HG03108 (cell line): Measurements from ENCODE around the gene PCDHA7.
"Not testable (repeated sequence)": the region's sequence is repeated elsewhere in the genome, so short reads cannot be mapped to it uniquely, and the experiment has no call there.

Experiments used
- ATAC-seq: cut with Tn5 transposase; IDR thresholded peaks from one replicate; pipeline ENCODE4 v1.9.1; 2021; ENCODE audit warnings: moderate library complexity; ENCODE audit not compliant: unreplicated experiment

PCDHA7 gene

GRCh38 chr5:140833993-140834392 is at the start of gene PCDHA7:
Gene PCDHA7, plus strand, starts transcription at chr5:140834269. Its CDS starts 115 bp downstream, at chr5:140834384.
- no peak for ATAC-seq

- ATAC-seq, result no peak
These were observed 48.0 kb upstream of the PCDHA7 start, which contains the start of gene PCDHA1 for GRCh38 chr5:140785905-140786686. Gene PCDHA1, plus strand, starts transcription at chr5:140786140.

GRCh38 chr5:140787422-140787821 is 46.6 kb upstream of the PCDHA7 start:
- ATAC-seq, result not testable (repeated sequence)

- ATAC-seq, result not testable (repeated sequence)
These were observed 46.1 kb upstream of the PCDHA7 start for GRCh38 chr5:140787849-140788504.

GRCh38 chr5:140791089-140791488 is 43.0 kb upstream of the PCDHA7 start:
- ATAC-seq, result no peak

GRCh38 chr5:140794595-140795258 is 39.3 kb upstream of the PCDHA7 start, which contains the start of gene PCDHA2:
Gene PCDHA2, plus strand, starts transcription at chr5:140794852.
- no peak for ATAC-seq

GRCh38 chr5:140795259-140795641 is 38.8 kb upstream of the PCDHA7 start:
- no peak for ATAC-seq

- not testable (repeated sequence) for ATAC-seq
These were observed 37.9 kb upstream of the PCDHA7 start for GRCh38 chr5:140796072-140796717.

- ATAC-seq, result no peak
These were observed 37.4 kb upstream of the PCDHA7 start for GRCh38 chr5:140796718-140797095.

- no peak for ATAC-seq
These were observed 33.1 kb upstream of the PCDHA7 start, which contains the start of gene PCDHA3 for GRCh38 chr5:140800816-140801493. Gene PCDHA3, plus strand, starts transcription at chr5:140801057.

GRCh38 chr5:140801494-140801841 is 32.6 kb upstream of the PCDHA7 start:
- ATAC-seq, result no peak

GRCh38 chr5:140802381-140802780 is 31.7 kb upstream of the PCDHA7 start:
- not testable (repeated sequence) for ATAC-seq

GRCh38 chr5:140802781-140803271 is 31.2 kb upstream of the PCDHA7 start:
- no peak for ATAC-seq

- ATAC-seq, result no peak
These were observed 27.0 kb upstream of the PCDHA7 start, which contains the start of gene PCDHA4 for GRCh38 chr5:140806834-140807775. Gene PCDHA4, plus strand, starts transcription at chr5:140807068.

- not testable (repeated sequence) for ATAC-seq
These were observed 25.7 kb upstream of the PCDHA7 start for GRCh38 chr5:140808241-140808888.

- no peak for ATAC-seq
These were observed 25.2 kb upstream of the PCDHA7 start for GRCh38 chr5:140808889-140809291.

GRCh38 chr5:140821375-140822280 is 12.4 kb upstream of the PCDHA7 start, which contains the start of gene PCDHA5:
Gene PCDHA5, plus strand, starts transcription at chr5:140821613.
- ATAC-seq, result no peak

- ATAC-seq, result no peak
These were observed 11.8 kb upstream of the PCDHA7 start for GRCh38 chr5:140822281-140822629.
